GM12892 (cell line): Measurements from ENCODE around the gene HECW1.

ENCODE experiments used
- DNase-seq: peaks from one replicate; pipeline ENCODE4 v3.0.0; 2011; ENCODE audit not compliant: insufficient read length
- FAIRE-seq: peaks from 2 replicates; lab custom pipeline; 2011; peaks lifted over from hg19 to GRCh38; lab: Jason Lieb, UNC
- POLR2A ChIP-seq: IDR thresholded peaks from 2 replicates; pipeline ENCODE4 v1.6.1; 2011; ENCODE audit warnings: low read depth, low read length, control low read depth
- POLR2AphosphoS5 ChIP-seq: IDR thresholded peaks from 2 replicates; pipeline ENCODE4 v1.6.1; 2011; ENCODE audit warnings: low read depth, low read length, control low read depth
- TAF1 ChIP-seq: IDR thresholded peaks from 2 replicates; pipeline ENCODE4 v1.6.1; 2011; ENCODE audit warnings: low read depth, mild to moderate bottlenecking, control low read depth, low read length, borderline replicate concordance

The HECW1 gene

DNA sequence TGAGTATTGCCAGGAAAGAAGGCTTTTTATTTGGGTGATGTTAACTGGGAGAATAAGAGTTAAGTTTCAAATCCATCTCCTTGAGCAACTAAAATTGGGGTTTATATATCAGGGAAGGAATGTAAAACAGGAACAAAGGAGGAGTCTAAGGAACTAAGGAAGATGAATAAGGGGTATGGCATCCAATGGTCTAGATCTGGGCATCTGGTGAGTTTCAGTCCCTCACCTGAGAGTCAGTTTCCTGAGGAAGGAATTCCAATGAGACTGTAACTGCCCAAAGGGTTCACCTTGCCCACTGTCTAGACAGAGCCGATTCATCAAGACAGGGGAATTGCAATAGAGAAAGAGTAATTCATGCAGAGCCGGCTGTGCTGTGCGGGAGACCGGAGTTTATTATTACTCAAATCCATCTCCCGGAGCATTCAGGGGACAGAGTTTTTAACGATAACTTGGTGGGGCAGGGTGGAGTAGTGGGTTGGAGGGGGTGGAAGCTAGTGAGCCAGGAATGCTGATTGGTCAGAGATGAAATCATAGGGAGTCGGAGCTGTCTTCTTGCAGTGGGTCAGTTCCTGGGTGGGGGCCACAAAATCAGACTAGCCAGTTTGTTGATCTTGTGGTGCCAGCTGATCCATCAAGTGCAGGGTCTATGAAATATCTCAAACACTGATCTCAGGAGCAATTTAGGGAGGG lies 282.1 kb downstream of the HECW1 start:
- no peak for TF ChIP-seq POLR2AphosphoS5
- DNase-seq (no peak), FAIRE-seq (no peak)

DNA sequence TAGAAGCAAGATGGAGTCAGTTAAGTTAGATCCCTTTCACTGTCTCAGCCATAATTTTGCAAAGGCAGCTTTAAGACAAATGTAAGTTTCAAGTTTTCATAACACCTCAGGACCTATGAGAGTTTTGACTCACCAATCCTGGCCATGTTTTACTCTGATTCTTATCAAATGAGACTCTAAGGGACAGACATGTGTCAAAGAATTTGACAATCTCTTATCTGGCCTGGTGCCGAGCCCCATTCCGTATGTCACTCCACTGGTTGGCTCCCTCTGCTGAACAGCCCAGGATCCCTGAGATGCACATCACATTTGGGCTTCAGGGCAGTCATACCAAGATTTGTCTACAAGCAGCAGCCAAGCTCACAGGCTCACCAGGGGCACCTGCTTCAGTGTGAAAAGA lies 282.9 kb downstream of the HECW1 start:
- no peak for DNase-seq
- TF ChIP-seq TAF1 (no peak), POLR2A (no peak), POLR2AphosphoS5 (no peak)
- FAIRE-seq: no peak

- FAIRE-seq: no peak
- no peak for TF ChIP-seq POLR2A
- TF ChIP-seq POLR2AphosphoS5: no peak
- no peak for TF ChIP-seq TAF1
Observed at GRCh38 chr7:43396187-43396740, 283.8 kb downstream of the HECW1 start.

GRCh38 chr7:43398831-43399230 lies 286.4 kb downstream of the HECW1 start:
- TF ChIP-seq POLR2AphosphoS5 (no peak), TAF1 (no peak), POLR2A (no peak)
- FAIRE-seq (no peak), DNase-seq (no peak)

More at GRCh38 chr7:43396187-43396740, 283.8 kb downstream of the HECW1 start:
- no peak for DNase-seq

DNA sequence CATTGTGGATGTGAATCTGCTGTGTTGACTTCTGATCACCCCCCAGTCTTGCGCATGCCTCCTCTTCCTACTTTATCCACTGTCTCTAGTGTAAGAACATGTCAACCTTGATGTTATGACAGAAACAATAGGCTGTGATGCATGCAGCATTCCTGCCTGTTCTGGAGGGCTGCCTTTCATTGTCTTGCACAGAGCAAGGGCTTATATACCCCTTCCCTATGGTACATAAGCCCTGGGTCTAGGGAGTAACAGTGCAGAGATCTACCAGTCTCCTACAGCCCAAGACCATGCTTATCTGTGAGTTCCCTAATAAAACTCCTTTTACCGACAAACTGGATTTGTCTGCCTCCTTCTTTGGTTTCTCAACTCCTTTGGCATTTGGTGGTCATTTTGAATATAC lies 293.5 kb downstream of the HECW1 start:
- no peak for FAIRE-seq
- TF ChIP-seq TAF1 (no peak), POLR2A (no peak), POLR2AphosphoS5 (no peak)
- DNase-seq: no peak

GRCh38 chr7:43406961-43407360 lies 294.5 kb downstream of the HECW1 start:
- DNase-seq: no peak
- no peak for TF ChIP-seq POLR2A
- FAIRE-seq: no peak

DNA sequence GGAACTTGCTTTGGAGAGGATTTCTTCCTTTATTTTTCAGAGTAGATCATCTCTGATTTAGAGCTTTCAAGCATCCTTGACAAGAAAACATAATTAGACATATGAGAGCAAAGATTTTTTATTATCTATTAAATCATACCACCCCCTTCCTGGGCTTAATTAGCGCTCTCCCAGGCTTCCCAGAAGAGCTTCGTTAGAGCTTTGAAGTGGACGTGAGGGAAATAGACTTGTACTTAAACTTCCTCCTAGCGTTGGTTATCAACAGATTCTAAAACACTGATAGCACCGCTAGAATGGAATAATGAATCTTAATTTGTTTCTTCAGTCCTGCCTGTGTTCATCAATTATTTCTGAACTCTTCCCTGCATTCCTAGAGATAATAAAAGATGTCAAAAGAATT lies 296.5 kb downstream of the HECW1 start:
- DNase-seq: no peak
- TF ChIP-seq POLR2AphosphoS5 (no peak), POLR2A (no peak), TAF1 (no peak)
- no peak for FAIRE-seq

- FAIRE-seq: no peak
- DNase-seq: no peak
- TF ChIP-seq POLR2A: no peak
- TF ChIP-seq POLR2AphosphoS5: no peak
- no peak for TF ChIP-seq TAF1
Observed at GRCh38 chr7:43417455-43417854, 305.0 kb downstream of the HECW1 start.

DNA sequence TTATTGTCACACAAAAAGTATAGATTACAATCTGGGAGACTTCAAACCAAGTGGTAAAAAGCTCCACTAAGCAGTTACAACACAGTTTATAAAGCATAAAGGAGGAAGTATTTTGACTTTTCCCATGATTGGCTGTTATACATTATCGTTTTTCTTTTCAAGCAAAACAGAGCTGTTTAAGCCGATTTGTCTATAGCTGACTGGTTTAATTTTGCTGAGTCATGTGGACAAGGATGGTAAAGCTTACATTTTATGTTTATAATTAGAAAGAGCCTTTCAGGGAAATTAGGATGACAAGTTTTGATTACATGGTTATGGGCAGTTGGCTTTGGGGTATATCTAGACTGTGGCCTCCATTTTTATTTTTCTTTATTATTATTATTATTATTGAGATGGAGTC lies 318.0 kb downstream of the HECW1 start:
- FAIRE-seq (no peak), DNase-seq (no peak)
- TF ChIP-seq TAF1: no peak

GRCh38 chr7:43431020-43431595 lies 318.7 kb downstream of the HECW1 start:
- no peak for TF ChIP-seq POLR2A
- no peak for TF ChIP-seq POLR2AphosphoS5
- no peak for TF ChIP-seq TAF1
- FAIRE-seq (no peak), DNase-seq (no peak)

DNA sequence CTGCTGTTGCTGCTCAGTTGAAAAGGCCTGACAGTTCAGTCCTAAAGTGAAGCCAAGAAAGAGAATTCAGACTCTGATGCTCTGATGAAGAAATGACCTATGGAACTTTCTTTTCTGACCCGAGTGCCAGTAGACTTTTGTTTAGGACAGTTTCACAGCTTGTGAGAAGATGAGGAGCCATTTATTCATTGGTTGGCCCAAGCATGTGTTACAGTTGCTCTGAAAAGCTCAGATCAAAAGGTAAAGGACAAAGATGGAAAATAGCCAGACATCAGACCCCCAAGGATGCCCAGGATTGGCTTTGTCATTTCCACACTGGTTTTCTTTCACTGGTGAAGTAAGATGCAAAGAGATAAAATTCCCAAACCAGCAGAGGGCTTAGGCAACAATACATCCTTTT lies 321.2 kb downstream of the HECW1 start:
- DNase-seq: no peak
- no peak for TF ChIP-seq TAF1
- TF ChIP-seq POLR2AphosphoS5: no peak
- TF ChIP-seq POLR2A: no peak
- FAIRE-seq: no peak

DNA sequence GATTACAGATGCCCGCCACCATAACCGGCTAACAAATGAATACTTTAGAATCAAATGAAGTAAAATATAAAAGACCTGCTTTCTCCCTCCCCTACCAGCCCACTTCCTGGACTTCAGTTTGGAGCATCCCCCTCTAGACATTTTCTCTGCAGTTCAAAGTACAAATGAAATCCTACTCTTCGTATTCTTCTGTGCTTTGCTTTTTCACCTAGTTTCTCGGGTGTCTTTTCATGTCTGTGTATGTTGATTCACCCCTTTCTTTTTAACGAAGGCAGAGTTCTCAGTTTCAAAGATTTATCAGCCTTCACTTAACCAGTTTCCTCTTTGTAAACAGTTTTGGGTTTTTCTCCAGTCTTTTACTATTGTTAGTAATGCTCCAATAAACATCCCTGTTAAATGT lies 324.6 kb downstream of the HECW1 start:
- TF ChIP-seq POLR2AphosphoS5 (no peak), TAF1 (no peak)
- FAIRE-seq (no peak), DNase-seq (no peak)
